ENCODE results near the gene MEGF11.

Gene MEGF11

DNA sequence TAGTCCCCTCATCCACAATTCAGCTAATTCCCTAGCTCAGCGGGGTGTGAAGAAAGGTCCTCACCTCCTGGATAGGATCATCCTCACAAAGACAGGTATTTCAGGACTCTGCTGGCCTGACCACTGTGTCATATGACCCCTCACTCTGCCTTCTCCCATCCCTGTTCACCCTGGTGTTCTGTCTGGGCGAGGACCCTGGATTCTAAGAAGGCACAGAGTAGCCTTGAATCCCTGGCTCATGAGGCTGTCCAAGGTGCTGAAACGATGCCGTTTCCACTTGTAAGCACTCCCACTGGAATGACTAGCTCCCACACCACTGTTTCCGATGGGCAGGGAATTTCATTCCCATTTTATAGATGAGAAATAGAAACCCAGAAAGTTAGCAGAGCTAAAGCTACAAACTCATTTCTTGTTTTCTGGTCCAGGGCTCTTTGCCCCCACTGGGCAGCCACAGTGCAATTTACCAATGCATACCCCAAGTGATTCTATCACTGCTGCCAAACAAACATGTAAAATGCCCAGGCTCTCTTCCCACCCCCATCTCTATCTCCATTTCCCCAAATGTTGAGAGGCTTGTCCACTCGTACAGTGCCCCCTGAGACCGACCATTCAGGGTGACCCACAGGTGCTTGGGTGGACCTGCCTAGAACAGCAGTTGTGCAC is 301.0 kb downstream of the MEGF11 start:
- Histone ChIP-seq H3K9me3 (ENCODE audit: insufficient read depth, low read length) (no peaks in the 10 kb centered on the region), H3K9me2 (replicated peaks; ENCODE audit: insufficient read depth, low read length) (no peaks in the 10 kb centered on the region), H3K27ac (ENCODE audit: low read depth, low read length) (no peak overlapping the region), H3K4me2 (ENCODE audit: low read depth, low read length, poor library complexity, severe bottlenecking) (no peak overlapping the region), H2AFZ (ENCODE audit: low read depth, low read length, severe bottlenecking) (no peak overlapping the region), H4K20me1 (ENCODE audit: low read depth, low read length) (no peaks in the 10 kb centered on the region), H3K36me3 (ENCODE audit: low read length) (no peaks in the 10 kb centered on the region), H3F3A (ENCODE audit: insufficient read depth) (no peaks in the 10 kb centered on the region), H3K9ac (ENCODE audit: low read length) (no peak overlapping the region), H3K4me3 (ENCODE audit: insufficient read depth, low read length, poor library complexity, severe bottlenecking) (no peak overlapping the region), H3K27me3 (ENCODE audit: low read length) (no peaks in the 10 kb centered on the region), H3K79me2 (ENCODE audit: insufficient read depth, low read length) (no peaks in the 10 kb centered on the region)
- TF ChIP-seq EZH2phosphoT487 (conservative IDR thresholded peaks at IDR 0.05; ENCODE audit: low read length): no peak
- TF ChIP-seq, protein P1, sequence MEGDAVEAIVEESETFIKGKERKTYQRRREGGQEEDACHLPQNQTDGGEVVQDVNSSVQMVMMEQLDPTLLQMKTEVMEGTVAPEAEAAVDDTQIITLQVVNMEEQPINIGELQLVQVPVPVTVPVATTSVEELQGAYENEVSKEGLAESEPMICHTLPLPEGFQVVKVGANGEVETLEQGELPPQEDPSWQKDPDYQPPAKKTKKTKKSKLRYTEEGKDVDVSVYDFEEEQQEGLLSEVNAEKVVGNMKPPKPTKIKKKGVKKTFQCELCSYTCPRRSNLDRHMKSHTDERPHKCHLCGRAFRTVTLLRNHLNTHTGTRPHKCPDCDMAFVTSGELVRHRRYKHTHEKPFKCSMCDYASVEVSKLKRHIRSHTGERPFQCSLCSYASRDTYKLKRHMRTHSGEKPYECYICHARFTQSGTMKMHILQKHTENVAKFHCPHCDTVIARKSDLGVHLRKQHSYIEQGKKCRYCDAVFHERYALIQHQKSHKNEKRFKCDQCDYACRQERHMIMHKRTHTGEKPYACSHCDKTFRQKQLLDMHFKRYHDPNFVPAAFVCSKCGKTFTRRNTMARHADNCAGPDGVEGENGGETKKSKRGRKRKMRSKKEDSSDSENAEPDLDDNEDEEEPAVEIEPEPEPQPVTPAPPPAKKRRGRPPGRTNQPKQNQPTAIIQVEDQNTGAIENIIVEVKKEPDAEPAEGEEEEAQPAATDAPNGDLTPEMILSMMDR (IDR thresholded peaks at IDR 0.05; ENCODE audit: insufficient read depth, low read length, poor library complexity, severe bottlenecking): no peak

DNA sequence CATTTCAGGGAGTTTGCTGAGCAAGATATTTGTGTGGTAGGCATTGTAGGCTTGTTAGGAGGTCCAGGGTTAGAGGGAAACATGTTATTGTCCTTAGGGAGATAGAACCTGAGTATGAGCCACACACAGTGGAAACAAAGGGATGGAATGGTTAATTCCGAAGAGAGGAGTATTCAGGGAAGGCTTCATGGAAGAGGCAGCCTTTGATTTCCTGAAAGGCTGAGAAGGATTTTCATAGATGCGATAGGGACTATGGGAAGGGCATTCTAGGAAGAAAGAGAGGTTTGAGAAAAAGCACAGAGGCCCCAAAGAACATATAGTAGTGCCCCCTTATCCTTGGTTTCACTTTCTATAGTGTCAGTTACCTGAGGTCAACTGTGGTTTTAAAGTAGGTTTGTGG is 302.5 kb downstream of the MEGF11 start:
- Histone ChIP-seq H2AFZ (ENCODE audit: low read depth, low read length, severe bottlenecking) (no peak overlapping the region), H4K20me1 (ENCODE audit: low read depth, low read length) (no peaks in the 10 kb centered on the region), H3K9me2 (replicated peaks; ENCODE audit: insufficient read depth, low read length) (no peaks in the 10 kb centered on the region), H3K4me3 (ENCODE audit: insufficient read depth, low read length, poor library complexity, severe bottlenecking) (no peak overlapping the region), H3K9ac (ENCODE audit: low read length) (no peak overlapping the region), H3K79me2 (ENCODE audit: insufficient read depth, low read length) (no peaks in the 10 kb centered on the region), H3F3A (ENCODE audit: insufficient read depth) (no peaks in the 10 kb centered on the region), H3K4me2 (ENCODE audit: low read depth, low read length, poor library complexity, severe bottlenecking) (no peak overlapping the region), H3K9me3 (ENCODE audit: insufficient read depth, low read length) (no peaks in the 10 kb centered on the region), H3K27ac (ENCODE audit: low read depth, low read length) (no peak overlapping the region), H3K36me3 (ENCODE audit: low read length) (no peaks in the 10 kb centered on the region), H3K27me3 (ENCODE audit: low read length) (no peaks in the 10 kb centered on the region)
- no peak for TF ChIP-seq EZH2phosphoT487 (conservative IDR thresholded peaks at IDR 0.05; ENCODE audit: low read length)
- TF ChIP-seq, protein P1 (IDR thresholded peaks at IDR 0.05; ENCODE audit: insufficient read depth, low read length, poor library complexity, severe bottlenecking): no peak

DNA sequence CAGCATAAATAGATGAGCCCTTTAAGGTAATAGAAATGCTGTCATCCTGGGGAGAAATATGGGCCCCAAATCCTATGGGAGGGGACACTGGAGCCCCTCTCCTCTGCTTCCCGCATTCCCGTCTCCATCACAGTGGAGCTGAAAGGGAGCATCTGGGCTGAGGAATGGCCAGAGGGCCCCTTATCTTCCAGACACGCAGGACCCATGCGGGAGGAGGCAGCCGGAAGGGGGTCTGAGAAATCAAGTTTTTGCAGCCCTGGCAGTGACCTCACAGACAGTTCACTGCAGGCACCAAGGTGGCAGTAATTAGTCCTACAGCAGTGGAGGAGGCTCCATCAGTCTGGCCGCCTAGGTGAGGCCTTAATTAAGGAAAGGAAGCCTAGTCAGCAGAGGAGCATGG is 304.1 kb downstream of the MEGF11 start:
- TF ChIP-seq, protein P1 (IDR thresholded peaks at IDR 0.05; ENCODE audit: insufficient read depth, low read length, poor library complexity, severe bottlenecking): no peak
- no peak for TF ChIP-seq EZH2phosphoT487 (conservative IDR thresholded peaks at IDR 0.05; ENCODE audit: low read length)
- H4K20me1 ChIP-seq (ENCODE audit: low read depth, low read length): no peaks in the 10 kb centered on the region
- H3K4me2 ChIP-seq (ENCODE audit: low read depth, low read length, poor library complexity, severe bottlenecking): no peak overlapping the region
- no peaks in the 10 kb centered on the region for H3K79me2 ChIP-seq (ENCODE audit: insufficient read depth, low read length)
- no peaks in the 10 kb centered on the region for H3K27me3 ChIP-seq (ENCODE audit: low read length)
- no peaks in the 10 kb centered on the region for H3K9me3 ChIP-seq (ENCODE audit: insufficient read depth, low read length)
- no peaks in the 10 kb centered on the region for H3F3A ChIP-seq (ENCODE audit: insufficient read depth)
- no peak overlapping the region for H3K4me3 ChIP-seq (ENCODE audit: insufficient read depth, low read length, poor library complexity, severe bottlenecking)
- no peak overlapping the region for H3K27ac ChIP-seq (ENCODE audit: low read depth, low read length)
- H2AFZ ChIP-seq (ENCODE audit: low read depth, low read length, severe bottlenecking): no peak overlapping the region
- H3K9ac ChIP-seq (ENCODE audit: low read length): no peak overlapping the region
- no peaks in the 10 kb centered on the region for H3K36me3 ChIP-seq (ENCODE audit: low read length)
- H3K9me2 ChIP-seq (replicated peaks; ENCODE audit: insufficient read depth, low read length): no peaks in the 10 kb centered on the region
